ENCODE data around the gene ELMOD3.
"Not testable (repeated sequence)": the region's sequence is repeated elsewhere in the genome, so short reads cannot be mapped to it uniquely, and the experiment has no call there.

The ELMOD3 gene

GRCh38 chr2:85377083-85377482 lies 22.5 kb downstream of the ELMOD3 start:
- DNase-seq, result no peak

GRCh38 chr2:85378257-85378656 lies 23.7 kb downstream of the ELMOD3 start:
- no peak for DNase-seq

- no peak for DNase-seq
These were observed 25.5 kb downstream of the ELMOD3 start for GRCh38 chr2:85380048-85380447.

- not testable (repeated sequence) for DNase-seq
These were observed 28.6 kb downstream of the ELMOD3 start for GRCh38 chr2:85383151-85383550.

- no peak for DNase-seq
These were observed 29.3 kb downstream of the ELMOD3 start for GRCh38 chr2:85383850-85384249.

- DNase-seq, result no peak
These were observed 31.2 kb downstream of the ELMOD3 start for GRCh38 chr2:85385746-85386145.

GRCh38 chr2:85387754-85388153 lies 33.2 kb downstream of the ELMOD3 start:
- no peak for DNase-seq

- DNase-seq, result no peak
These were observed 34.4 kb downstream of the ELMOD3 start for GRCh38 chr2:85388878-85389538.

- DNase-seq, result peak; percentile 65 to 75
These were observed 36.5 kb downstream of the ELMOD3 start for GRCh38 chr2:85390941-85391669.

- no peak for DNase-seq
These were observed 39.3 kb downstream of the ELMOD3 start for GRCh38 chr2:85393836-85394235.

GRCh38 chr2:85394261-85394681 lies 39.7 kb downstream of the ELMOD3 start:
- DNase-seq, result no peak

- DNase-seq, result no peak
These were observed 40.4 kb downstream of the ELMOD3 start for GRCh38 chr2:85394976-85395375.

GRCh38 chr2:85395912-85396475 lies 41.4 kb downstream of the ELMOD3 start:
- DNase-seq, result no peak

GRCh38 chr2:85396531-85397470 lies 42.2 kb downstream of the ELMOD3 start:
- DNase-seq, result no peak

- no peak for DNase-seq
These were observed 43.4 kb downstream of the ELMOD3 start for GRCh38 chr2:85397925-85398331.

- DNase-seq, result no peak
These were observed 44.0 kb downstream of the ELMOD3 start for GRCh38 chr2:85398426-85399182.

- DNase-seq, result no peak
These were observed 44.5 kb downstream of the ELMOD3 start for GRCh38 chr2:85399183-85399455.

- no peak for DNase-seq
These were observed 45.5 kb downstream of the ELMOD3 start for GRCh38 chr2:85400023-85400422.

GRCh38 chr2:85400541-85401463 lies 46.2 kb downstream of the ELMOD3 start:
- no peak for DNase-seq

GRCh38 chr2:85401464-85401805 lies 46.9 kb downstream of the ELMOD3 start:
- DNase-seq, result no peak

- no peak for DNase-seq
These were observed 47.3 kb downstream of the ELMOD3 start for GRCh38 chr2:85401844-85402243.
